ENCODE measurements around the gene CDRT15L2.
"Not testable (repeated sequence)": the region's sequence is repeated elsewhere in the genome, so short reads cannot be mapped to it uniquely, and the experiment has no call there.

CDRT15L2 gene

DNA sequence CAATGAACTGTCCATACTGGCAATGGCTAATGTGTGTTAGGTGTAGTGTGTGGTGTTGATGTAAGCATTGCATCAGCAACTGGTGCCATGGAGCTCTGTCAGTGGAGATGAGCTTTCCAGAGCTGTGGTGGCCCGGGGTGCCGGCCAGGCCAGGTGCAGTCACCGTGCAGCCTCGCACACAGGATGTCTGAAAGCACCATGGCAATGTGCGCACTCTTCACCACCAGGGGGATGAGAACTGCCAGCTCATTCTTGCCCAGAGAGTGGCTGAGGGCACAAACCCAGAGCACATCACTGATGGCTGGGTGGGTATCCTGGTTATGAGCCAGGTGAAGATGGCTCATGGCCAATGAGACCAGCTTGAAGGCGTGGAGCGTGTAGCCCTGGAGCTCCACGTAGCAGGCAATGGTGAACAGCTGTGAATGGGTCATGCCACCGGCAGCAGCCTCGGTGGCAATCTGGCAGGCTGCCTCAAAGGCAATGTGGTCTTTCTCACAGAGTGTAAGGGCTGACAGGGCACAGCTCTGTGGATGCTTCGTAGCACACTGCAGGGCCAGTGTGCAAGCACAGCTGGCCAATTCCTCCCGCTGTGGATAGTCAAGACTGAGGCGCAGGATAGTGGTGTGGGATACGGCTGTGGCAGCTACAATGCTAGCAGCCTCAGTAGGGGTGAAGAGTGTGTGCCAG lies 4.5 kb downstream of the CDRT15L2 start:
- not testable (repeated sequence) for DNase-seq

DNA sequence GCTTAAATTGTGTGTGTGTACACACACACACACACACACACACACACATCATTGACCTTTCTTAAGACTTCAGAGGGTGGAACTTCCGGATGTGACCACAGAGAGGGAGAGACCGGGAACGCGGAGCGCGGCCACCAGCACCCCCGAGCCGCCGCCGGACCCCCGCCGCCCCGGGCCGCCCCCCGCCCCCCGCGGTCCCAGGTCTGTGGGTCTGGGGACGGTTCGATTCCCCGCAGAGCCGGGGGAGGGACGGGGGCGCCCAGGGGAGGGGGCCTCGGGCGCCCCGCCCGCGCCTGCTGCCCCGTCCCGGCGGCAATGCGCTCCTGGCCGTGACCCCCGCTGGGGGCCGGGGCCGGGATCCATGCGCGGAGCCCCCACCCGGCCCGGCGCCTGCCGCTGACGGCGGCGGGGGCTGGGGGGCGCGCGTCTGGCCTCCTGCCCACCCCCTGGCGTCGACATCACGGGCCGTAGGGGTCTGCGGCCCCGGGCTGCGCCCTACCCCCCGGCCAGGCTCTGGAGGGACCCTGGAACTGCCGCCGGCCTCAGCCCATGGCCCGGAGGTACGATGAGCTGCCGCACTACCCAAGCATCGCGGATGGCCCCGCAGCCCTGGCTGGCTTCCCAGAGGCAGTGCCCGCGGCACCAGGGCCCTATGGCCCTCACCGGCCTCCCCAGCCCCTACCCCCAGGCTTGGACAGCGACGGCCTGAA lies 9.4 kb downstream of the CDRT15L2 start:
- not testable (repeated sequence) for DNase-seq

DNA sequence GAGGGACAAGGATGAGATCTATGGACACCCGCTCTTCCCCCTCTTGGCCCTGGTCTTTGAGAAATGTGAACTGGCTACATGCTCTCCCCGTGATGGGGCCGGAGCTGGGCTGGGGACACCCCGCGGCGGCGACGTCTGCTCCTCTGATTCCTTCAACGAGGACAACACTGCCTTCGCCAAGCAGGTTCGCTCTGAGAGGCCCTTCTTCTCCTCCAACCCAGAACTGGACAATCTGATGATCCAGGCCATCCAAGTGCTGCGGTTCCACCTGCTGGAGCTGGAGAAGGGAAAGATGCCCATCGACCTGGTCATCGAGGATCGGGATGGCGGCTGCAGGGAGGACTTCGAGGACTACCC lies 9.9 kb downstream of the CDRT15L2 start:
- not testable (repeated sequence) for DNase-seq

DNA sequence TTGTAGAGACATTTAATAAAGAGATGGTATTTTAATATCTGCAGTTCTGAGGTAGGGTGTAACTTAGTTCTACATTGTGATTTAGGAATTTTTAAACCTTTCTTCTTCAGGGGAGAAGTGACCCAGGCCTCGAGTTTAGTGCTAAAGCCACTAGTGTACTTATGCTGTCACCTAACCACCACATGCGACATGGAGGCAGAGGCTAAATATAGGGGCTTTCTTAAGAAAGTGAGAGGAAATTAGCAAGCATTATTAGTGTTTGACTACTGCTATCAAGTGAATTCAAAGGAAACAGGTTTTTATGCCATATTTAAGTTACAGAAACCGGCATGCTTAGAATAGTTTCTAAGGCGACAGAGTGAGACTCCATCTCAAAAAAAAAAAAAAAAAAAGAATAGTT lies 11.5 kb downstream of the CDRT15L2 start:
- not testable (repeated sequence) for DNase-seq

DNA sequence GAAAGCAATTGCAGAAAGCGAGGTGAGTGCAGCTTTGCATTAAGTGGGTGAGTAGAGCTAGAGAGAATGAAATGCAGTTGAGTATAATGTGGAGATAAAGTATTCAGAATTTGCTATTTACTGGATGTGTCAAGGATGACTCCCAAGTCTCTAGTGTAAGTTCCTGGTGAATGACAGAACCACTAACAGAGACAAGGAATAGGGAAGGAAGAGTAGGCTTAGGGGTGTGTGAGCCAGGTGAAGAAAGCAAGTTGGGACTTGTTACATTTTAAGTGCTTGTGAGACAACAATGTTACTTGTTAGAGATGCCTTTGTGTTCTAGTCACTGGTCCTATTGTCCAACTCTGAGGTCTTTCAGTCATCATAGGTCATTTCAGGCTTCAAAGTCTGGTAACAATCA lies 26.0 kb downstream of the CDRT15L2 start:
- DNase-seq, result not testable (repeated sequence)

DNA sequence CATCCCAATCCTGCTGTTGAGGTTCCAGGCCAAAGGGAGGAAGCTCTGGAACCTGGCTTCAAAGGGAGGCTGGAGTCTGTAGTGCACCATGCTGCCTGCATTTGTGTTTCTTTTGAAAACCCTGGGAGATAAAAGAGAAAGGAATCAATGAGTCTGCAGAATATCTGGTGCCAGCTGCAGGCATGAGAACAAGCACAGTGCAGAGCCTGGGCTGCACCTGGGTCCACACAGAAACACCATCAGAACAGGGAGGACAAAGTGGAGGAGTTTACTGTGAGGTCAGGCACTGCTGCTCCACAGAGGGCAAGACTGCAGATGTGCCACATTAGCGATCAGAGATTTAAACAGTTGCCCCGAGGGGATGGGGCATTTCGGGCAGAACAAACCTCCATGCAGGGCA lies 30.0 kb downstream of the CDRT15L2 start:
- not testable (repeated sequence) for DNase-seq

DNA sequence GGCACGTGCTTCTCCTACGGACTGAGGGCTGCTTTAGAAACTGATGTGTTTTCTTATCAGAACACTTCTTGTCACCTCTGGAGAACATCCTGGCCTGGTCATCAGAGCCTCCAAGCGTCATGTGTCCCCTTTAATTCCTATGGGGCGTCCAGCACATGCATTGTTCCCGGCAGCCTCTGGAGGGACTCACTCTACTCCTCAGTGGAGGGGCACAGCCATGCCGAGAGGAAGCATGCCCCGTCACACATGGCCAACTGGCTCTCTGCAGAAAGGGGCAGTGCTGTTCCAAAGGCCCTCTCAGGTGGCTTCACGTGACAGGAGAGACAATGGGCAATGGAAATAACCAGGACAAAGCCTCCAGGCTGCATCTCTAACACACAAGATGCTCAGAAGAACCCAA lies 31.8 kb downstream of the CDRT15L2 start:
- DNase-seq, result no peak

DNA sequence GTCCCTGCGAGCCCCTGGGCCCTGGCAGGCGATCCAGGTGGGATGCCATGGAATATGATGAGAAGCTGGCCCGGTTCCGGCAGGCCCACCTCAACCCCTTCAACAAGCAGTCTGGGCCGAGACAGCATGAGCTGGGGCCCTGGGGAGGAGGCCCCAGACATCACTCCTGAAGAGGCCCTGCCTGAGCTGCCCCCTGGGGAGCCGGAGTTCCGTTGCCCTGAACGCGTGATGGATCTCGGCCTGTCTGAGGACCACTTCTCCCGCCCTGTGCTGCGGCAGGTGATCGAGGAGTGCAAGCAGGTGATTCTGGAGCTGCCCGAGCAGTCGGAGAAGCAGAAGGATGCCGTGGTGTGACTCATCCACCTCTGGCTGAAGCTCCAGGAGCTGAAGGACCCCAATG lies 33.1 kb downstream of the CDRT15L2 start:
- no peak for DNase-seq

DNA sequence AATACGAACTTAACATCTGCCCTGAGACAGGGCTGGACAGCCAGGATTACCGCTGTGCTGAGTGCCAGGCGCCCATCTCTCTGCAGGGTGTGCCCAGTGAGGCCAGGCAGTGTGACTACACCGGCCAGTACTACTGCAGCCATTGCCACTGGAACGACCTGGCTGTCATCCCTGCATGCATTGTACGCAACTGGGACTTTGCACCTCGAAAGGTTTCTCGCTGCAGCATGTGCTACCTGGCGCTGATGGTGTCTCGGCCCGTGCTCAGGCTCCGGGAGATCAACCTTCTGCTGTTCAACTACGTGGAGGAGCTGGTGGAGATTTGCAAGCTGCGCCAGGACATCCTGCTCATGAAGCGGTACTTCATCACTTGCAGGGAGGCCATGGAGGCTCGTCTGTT lies 33.7 kb downstream of the CDRT15L2 start:
- no peak for DNase-seq

DNA sequence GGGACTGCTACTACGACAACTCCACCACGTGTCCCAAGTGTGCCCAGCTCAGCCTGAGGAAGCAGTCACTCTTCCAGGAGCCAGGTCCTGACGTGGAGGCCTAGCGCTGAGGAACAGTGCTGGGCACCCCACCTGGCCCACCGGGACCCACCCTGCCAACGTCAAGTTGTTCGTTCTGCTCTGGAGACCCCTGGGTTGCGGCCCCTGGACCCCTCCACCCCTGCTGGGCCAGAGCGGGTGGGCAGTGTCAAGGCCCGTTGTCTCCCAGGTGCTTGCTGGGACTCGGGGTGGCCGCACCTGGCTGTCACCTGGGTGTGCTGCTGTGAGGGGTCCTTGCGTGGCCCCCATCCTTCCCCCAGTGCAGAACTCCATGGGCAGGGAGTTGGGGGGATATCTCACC lies 34.4 kb downstream of the CDRT15L2 start:
- no peak for DNase-seq

DNA sequence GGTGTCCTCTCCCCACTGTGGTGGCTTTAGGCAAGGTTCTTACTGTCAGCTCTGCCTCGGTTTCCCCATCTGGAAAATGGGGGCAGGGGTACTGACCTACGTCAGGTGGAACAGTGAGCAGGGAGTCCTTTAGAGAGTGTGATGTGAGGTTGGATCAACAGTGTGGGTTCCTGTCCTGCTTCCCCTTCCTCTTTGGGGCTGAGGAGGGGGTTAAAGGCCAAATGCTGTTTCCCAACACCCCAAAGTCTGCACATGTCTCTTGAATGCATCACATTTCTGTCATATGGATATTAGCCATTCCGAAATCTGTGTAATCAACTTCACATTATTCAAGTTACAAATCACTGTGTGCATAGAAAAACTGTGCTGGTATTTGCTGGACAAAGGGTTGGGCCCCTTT lies 35.9 kb downstream of the CDRT15L2 start:
- DNase-seq, result not testable (repeated sequence)
